NCI-H774 (cell line): ENCODE data around the gene CMPK1.

ENCODE experiments used
- DNase-seq: peaks from one replicate; lab custom pipeline; 2025; lab: John Stamatoyannopoulos, UW

The CMPK1 gene

GRCh38 chr1:47396671-47397196, 63.1 kb downstream of the CMPK1 start:
- DNase-seq = no peak

GRCh38 chr1:47399138-47399845, 65.7 kb downstream of the CMPK1 start:
- DNase-seq = no peak

GRCh38 chr1:47399846-47400155, 66.2 kb downstream of the CMPK1 start:
- no peak for DNase-seq

- no peak for DNase-seq
These were observed 68.2 kb downstream of the CMPK1 start for GRCh38 chr1:47401761-47402160.

GRCh38 chr1:47402591-47402990, 69.0 kb downstream of the CMPK1 start:
- no peak for DNase-seq

GRCh38 chr1:47403321-47403910, 69.8 kb downstream of the CMPK1 start:
- no peak for DNase-seq

GRCh38 chr1:47405697-47406096, 72.1 kb downstream of the CMPK1 start:
- no peak for DNase-seq

GRCh38 chr1:47406966-47407365, 73.4 kb downstream of the CMPK1 start:
- no peak for DNase-seq

- no peak for DNase-seq
These were observed 73.9 kb downstream of the CMPK1 start for GRCh38 chr1:47407481-47407880.

GRCh38 chr1:47409311-47410067, 75.9 kb downstream of the CMPK1 start:
- DNase-seq = no peak

- DNase-seq = no peak
These were observed 76.5 kb downstream of the CMPK1 start for GRCh38 chr1:47410068-47410455.

GRCh38 chr1:47411436-47411835, 77.8 kb downstream of the CMPK1 start:
- no peak for DNase-seq

- no peak for DNase-seq
These were observed 78.8 kb downstream of the CMPK1 start for GRCh38 chr1:47412437-47412836.

GRCh38 chr1:47415728-47416318, 82.2 kb downstream of the CMPK1 start, which contains the start of gene FOXE3:
TSS of gene FOXE3 (plus strand) at chr1:47416285. CDS start at chr1:47416316, 31 bp downstream.
- DNase-seq = no peak

- no peak for DNase-seq
These were observed 83.0 kb downstream of the CMPK1 start for GRCh38 chr1:47416319-47417169.

GRCh38 chr1:47417170-47418044, 83.8 kb downstream of the CMPK1 start:
- no peak for DNase-seq

- no peak for DNase-seq
These were observed 84.5 kb downstream of the CMPK1 start for GRCh38 chr1:47418122-47418521.

- no peak for DNase-seq
These were observed 85.2 kb downstream of the CMPK1 start for GRCh38 chr1:47418681-47419325.

GRCh38 chr1:47420547-47420946, 87.0 kb downstream of the CMPK1 start:
- no peak for DNase-seq

GRCh38 chr1:47423872-47424271, 90.3 kb downstream of the CMPK1 start:
- DNase-seq = no peak
